Central memory CD4-positive, alpha-beta T cell (primary cell): ENCODE measurements around the gene ZNF329.

Experiments
- DNase-seq: peaks from one replicate; pipeline ENCODE4 v3.0.0; 2022

Gene ZNF329

DNA sequence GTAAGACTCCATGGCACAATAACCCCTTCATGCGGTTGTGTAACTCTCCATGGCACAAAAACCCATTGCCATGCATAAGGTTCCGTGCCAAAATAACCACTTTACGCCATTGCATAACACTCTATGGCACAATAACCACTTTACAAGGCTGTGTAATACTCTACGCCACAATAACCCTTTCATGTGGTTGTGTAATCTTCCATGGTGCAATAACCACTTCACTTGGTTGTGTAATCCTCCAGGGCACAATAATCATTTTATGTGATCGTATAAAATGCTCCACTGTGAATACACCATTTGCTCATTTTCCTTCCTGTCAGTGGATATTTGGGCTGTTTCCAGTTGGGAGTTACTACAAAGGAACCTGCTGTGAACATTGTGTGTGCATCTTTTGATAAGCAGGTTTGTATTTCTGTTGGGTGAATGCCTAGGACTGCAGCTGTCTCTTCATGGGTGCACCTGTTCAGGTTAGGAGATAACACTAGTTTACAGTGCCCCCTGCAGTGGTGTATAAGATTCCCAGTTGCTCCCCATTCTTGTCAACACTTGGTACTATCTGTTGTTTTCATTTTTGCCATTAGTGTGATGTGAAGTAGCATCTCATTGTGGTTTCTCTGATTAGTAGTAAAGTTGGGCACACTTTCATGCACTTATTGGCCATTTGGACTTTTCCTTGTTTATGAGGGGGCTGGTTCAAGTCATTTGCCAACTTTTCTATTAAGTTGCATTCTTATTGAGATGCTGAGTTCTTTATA, 31.4 kb downstream of the ZNF329 start:
- no peak for DNase-seq

DNA sequence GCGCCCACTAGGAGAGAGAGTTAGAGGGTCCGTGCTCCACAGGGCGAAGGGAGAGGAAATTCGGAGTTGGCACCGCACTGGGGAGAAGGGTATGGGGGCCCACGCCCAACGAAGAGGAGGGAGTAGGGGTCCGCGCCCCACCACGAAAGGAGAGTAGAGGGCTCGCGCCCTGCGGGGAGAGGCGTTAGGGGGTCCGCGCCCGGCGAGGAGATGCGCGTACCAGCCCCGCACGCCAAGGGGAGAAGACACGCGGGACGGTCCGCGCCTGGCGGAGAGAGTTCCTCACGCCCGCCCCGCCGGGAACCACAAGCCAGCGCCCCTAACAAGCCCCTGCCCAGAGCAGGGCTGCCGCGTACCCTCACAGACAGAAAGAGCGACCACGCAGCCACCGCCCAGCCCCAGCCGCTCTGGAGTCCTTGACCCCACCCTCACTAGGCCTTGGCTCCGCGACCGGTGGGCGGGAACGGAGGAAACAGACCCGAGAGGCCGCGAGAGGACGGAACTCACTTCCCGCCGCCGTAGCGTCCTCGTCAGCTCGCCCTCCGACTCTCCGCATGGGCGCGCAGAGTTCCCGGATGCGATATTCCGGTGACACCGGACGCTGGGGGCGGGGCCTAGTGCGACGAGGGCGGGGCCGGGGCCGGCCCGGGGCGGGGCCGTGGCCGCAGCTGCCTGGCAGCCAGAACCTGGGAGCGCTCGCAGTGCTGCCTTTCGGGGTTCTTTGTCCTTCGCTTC, 32.6 kb downstream of the ZNF329 start:
- no peak for DNase-seq

DNA sequence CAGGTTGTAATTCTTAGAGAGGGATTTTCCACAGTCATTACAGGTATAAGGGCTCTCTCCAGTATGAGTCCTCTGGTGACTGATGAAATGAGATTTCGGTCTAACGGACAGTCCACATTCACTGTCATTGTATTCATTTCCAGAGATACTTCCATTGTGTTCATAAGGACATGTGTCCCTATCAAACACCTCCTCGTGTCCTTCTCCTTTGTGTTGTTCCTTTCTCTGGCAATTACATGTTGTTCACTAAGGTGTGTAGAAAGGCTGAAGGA, 42.1 kb downstream of the ZNF329 start:
- no peak for DNase-seq

DNA sequence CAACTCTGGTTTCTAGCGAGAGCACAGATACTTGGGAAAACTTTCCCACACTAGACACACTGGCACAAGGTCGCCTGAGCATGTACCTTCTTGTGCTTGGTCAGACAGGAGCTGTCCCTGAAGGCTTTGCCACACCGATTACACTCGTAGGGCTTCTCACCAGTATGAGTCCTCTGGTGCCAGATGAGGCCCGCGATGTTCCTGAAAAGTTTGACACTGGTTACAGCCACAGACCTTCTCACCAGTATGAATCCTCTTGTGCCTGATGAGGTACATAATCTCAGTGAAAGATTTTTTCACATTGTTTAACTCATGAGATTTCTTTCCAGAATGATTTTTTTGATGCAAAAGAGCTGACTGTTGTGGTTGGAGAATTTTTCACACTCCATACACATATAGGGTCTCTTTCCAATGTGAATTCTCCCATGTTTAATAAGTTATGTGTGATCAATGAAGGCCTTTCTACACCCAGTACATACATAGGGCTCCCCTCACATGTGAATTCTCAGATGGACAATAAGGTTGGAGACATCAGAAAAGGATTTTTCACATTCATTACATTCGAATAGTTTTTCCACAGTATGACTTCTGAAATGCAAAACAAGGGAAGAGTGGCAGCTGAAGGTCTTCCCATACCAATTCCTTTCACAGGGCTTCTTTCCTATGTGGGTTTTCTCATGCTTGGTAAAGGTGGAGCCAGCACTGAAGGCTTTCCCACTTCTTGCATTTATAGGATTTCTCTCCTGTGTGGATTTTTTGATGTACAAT, 42.6 kb downstream of the ZNF329 start:
- DNase-seq: no peak

DNA sequence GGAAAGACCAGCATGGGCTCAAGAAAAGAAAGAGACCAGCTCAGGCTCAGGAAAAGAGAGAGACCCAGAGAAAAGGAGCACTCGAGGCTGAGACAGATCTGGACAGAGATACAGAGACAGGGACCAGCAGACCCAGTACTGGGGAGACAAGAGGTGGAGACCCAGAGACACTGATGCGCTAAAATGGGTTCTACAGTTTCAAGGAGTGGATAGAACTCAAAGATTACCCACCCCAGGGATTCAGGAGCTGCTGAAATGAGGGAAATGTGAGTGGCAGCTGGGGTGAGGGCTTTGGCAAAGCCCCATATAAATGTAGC, 51.9 kb downstream of the ZNF329 start:
- DNase-seq: no peak

DNA sequence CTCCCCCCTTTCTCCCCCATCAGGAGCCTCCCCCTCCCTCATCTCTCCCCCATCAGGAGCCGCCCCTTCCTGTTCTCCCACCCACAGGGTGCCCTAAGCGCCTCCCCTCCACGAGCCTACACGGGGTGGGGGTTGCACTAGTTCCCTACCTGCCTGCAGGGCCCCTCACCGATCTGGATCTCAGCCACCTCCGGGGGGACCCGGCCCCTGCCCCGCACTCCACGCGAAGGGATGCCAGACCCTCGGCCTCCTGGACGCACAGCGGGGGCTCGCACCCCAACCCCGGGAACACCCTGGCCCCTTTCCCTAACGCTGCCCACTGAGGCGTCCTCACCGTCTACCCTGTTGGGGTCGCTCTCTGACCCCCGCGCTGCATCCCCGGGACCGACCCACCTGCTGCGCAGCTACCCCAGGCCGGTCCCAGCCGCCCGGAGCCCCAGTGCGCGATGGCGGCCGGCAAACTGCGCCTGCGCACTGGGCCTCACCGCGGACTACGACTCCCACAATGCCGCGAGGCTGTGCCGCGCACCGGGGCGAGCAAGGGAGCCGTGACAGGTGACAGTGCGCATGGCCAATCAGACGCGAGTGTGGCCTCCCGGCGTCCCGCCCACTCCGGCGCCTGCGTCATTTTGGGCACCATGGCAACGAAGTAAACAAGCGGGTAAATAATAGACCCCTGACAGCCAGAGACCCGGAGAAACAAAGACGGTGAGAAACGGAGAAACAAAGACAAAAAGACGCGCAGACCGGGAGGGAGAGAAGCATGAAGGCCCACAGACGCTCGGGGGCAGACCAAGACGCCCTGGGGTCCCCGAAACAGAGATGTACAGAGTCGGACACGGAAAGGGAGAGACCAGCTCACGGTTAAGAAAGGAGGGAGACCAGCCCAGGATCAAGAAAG, 52.6 kb downstream of the ZNF329 start, which contains the start of gene ZSCAN18:
TSS of gene ZSCAN18 (minus strand) at position 451 of the 901 bp plus-strand sequence. CDS start 7,964 bp downstream, outside the sequence.
- DNase-seq: peak; percentile 99

DNA sequence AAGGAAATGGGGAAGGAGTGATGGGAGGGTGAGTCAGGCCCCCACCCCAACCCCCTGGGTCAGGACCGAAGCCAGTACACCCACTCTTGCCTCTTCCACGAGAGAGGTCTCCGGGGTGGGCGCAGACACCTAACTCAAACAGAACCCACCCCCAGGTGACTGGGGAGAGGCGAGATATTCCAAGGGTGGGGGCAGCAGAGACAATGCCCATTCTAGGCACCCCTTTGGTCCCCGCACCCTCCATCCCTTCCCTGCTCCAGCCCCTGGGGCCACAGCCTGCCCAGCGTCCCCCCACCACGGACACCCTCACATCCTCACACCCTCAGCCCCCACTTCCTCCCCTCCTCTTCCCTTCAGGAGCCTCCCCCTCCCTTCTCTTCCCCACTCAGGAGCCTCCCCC, 53.2 kb downstream of the ZNF329 start:
- DNase-seq: no peak

DNA sequence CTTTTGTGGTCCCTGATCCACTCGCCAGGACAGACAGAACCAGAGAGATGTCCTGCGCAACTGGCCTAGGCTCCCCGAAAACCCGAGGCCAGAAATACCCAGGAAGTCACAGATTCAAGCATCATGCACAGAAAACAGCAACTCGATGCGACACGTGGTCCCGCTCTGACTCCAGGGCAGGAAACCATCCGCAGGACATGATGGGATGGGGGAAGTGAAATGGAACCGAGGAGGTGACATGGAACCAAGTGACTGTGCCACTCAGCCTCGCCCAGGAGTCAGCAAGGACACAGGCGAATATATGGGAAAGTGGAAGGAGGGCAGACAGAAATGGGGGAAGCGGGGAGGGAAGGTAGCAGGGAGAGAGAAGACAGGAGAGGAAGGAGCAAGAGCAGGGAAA, 53.7 kb downstream of the ZNF329 start:
- no peak for DNase-seq

DNA sequence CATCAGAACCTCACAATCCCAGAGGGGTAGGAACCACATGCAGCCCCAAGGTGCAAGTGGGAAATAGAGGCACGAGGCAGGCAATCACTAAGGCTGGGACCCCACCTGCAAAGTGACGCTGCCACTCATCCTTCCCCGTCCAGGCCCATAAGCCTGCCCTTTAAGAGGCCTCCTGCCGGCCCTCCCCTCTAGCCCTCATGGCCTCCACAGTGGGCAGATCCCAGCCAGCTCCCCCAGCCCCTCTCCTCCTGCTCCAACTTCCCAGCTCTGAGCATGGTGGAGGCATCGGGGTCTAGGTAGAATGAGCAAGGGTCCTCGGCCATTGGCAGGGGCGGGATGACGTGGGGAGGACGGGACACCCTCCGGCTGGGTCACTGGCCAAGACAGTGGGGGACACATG, 55.3 kb downstream of the ZNF329 start:
- DNase-seq: no peak

DNA sequence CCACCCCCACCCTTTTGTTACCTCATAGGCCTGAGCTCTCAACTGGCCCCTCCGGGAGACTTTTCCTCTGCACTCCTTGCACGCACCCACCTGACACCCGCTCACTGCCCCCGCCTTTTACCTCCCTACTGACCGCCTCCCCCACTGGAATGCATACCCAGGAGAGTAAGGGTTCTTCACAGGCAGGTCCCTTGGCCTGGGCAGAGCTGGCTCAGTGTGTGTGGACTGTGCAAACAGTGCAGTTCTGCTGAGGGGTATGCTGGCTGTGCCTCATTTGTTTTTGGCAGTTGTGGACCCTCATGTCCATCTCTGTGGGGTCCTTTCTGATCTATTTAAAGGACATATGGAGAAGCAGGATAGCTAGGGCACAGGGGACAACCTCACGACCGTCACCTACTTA, 57.5 kb downstream of the ZNF329 start:
- no peak for DNase-seq

DNA sequence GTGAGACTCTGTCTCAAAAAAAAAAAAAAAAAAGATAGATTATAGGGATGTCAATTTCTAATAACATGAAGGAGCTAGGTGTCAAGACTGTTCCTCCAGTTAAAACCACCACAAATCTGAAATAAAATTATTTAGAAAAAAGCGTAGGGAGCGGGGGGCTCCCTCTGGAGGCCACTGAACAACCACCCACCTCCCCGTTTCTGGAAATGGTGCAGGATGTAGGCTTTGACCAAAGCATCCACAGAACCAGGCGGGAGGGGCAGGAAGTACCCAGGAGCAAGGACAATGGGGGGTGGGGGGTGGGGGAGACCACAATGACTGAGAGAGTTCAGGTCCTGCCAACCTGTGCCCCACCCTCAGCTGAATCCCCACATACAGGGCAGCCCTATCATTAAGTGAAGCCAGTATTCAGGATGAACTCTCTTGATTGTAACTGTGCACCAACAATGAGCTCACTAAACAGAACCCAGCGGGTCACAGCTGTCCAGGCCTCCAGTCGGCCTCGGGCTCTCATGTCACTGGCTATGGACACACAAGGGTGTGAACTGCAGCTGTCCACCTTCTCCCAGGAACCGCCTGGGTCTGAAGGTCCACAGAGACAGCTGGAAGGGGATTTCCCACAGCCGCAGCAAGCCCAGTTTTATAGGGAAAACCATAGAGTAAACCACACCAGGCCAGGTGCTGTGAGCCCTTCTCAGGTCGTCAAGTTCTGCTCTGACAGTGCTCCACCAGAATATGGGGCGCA, 59.2 kb downstream of the ZNF329 start:
- DNase-seq: no peak

DNA sequence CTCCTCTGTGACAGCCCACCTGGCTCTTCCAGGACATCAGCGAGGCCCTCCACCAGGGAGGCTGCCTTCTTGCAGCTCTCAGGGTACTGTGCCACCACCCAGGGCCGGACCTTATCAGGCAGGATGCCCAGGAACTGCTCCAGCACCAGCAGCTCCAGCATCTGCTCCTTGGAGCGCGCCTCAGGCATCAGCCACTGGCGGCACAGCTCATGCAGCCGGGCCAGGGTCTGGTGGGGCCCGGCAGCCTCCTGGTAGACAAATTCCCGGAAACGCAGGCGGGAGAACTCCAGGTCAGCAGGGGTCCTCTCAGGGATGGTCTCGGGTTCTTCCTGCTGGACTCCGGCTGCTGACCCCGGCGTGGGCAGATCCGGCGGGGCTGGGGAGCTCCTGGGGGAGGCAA, 60.7 kb downstream of the ZNF329 start:
- no peak for DNase-seq

DNA sequence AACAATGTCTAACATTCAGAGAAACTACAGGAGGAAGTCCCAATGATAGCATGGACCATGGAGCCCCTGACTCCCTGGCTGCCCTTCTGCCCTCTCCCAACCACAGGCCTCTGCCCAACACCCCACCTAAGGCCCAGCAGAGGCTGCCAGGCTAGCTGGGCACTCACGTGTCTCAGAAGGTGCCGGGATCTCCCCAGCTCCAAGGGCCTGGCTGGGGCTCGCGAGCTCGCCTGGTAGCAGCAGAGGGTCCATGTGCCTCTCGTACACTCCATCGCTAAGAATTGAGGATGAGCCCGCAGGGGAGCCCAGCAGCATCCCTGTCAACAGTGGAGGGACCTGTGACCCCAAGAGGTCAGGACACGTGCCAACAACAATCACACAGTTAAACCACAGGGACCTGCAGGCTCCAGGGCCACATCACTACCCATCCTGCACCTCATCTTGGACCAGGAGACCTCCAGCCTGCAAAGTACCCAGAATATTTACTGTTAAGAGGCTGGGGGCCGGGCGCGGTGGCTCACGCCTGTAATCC, 62.0 kb downstream of the ZNF329 start:
- DNase-seq: no peak

DNA sequence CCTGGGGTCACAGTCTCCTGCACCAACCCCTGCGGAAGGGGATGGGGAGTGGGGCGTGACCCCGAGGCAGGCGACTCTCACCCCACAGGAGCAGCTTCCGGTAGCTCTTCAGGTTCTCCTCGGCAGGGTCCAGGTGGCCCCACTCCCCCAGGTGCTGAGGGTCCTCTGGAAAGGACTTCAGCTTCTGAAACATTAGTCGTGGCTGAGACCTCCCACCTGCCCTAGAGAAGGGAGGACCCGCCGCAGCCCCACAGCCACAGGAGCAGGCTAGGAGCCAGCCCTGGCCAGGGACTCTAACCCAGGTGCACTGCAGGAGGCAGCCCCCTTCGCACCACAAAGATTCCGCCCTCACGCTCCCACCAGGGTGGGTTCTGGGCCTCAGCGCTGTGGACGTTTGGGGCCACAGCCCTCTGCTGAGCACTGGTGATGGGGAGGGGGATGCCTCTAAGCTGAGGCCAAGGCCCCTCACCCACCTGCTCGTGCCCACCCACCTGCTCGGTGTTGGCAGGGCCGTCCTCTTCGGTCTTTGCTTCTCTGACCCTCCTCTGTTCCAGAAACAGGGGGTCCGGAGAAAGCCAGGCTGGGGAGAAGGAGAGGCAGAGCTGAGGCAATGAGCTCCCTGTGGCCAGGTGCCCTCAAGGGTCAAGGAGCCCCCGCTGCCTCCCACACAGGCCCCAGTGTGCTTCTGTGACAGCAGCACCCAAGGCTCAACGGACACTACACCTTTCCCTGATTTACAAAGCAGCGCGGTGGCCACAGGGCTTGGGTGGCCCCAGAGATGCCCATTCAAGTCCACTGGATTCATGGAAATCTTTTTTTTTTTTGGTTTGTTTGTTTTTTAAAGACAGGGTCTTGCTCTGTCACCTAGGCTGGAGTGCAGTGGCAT, 63.5 kb downstream of the ZNF329 start:
- no peak for DNase-seq

DNA sequence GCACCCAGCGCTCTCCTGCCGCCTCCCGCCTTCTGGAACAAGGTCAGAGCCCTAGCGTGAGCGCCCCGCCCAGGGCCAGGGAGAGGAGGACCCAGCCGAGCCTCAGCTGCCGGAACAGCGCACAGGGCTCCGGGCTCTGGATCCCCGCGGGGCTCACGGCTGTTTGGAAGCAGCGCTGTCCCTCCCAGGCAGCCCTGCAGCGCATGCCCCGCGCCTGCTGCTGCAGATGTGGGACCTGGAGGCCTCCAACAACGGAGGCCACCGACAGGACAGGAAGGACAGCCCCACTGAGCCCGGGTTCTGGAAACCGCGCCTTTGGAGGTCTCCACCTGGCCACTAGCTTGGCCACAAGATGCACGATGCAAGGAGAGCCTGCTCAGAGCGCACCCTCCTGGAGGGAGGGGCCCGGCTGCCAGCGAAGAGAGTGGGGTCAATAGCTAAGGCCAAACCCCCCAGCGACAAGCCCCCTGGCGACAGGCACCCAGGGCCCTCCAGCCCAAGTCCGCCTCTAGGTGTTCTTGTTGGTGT, 65.2 kb downstream of the ZNF329 start:
- DNase-seq: no peak

DNA sequence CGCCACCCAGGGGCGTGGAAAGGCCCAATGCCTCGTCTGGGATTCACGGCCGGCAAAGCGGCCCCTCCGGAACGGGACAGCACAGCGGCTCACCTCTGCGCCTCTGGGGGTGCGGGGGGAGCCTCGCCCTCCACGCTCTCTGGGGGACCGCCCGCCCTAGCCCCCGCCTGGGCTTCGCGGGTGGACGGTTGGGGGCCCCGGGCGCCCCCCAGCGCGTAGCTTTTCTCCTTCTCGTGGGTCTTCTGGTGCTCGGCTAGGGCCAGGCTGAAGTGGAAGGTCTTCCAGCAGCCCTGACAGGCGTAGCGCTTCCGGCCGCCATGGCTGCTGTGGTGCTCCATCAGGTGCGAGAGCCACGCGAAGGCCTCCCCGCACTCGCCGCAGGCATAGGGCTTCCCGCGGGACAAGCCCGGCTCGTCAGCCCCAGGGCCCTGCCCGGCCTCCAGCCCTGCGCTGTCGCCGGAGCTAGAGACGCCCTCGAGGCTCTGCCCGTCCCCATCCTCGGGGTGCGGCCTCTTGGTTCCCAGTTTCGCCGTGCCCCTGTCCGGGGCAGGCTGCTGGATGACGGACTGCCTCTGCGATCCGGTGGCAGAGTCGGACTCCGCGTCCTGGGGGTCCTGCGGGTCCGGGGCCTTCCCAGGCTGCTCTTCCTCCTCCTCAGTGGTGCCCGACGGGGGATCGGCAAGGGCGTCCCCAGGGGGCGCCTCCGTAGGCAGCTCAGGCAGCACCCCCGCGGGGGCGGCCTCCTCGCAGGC, 65.8 kb downstream of the ZNF329 start:
- no peak for DNase-seq

DNA sequence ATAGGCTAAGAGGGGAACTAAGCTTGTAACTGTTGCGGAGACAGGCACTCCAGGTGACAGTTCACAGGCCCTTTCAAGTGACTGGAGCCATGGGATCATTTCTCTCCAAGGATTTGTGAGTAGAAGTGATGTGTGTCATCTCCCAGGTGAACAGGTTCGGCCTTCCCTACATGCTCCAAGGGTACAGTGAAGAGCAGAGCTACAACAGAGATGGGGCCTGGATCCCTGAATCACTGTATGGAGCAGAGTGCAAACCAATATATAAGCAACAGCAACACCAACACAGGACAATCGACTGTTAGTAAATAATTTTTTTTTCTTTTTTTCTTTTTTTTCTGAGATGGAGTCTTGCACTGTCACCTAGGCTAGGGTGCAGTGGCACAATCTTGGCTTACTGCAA, 67.6 kb downstream of the ZNF329 start:
- DNase-seq: no peak

DNA sequence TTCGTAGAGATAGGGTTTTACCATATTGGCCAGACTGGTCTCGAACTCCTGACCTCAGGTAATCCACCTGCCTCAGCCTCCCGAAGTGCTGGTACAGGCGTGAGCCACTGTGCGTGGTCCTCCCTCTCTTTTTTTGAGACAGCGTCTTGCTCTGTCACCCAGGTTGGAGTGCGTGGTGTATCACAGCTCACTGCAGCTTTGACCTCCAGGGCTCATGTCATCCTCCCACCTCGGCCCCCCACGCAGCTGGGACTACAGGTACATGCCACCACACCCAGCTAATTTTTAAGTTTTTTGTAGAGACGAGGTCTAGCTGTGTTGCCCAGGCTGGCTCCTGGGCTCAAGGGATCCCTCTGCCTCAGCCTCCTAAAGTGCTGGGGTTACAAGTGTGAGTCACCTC, 70.8 kb downstream of the ZNF329 start:
- no peak for DNase-seq
